Ishikawa (cell line): ENCODE data around the gene TTC38.

Experiments
- CEBPB ChIP-seq: IDR thresholded peaks from 2 replicates; pipeline ENCODE4 v1.6.1; 2012
- CREB1 ChIP-seq: IDR thresholded peaks from 2 replicates; pipeline ENCODE4 v1.6.1; 2012; ENCODE audit warnings: low read depth
- EGR1 ChIP-seq: IDR thresholded peaks from 2 replicates; pipeline ENCODE4 v1.6.1; 2012
- EP300 ChIP-seq: IDR thresholded peaks from 2 replicates; pipeline ENCODE4 v1.6.1; 2012; ENCODE audit warnings: borderline replicate concordance
- FOXM1 ChIP-seq: IDR thresholded peaks from 2 replicates; pipeline ENCODE4 v1.6.1; 2012; ENCODE audit warnings: low read depth, borderline replicate concordance
- NFIC ChIP-seq: IDR thresholded peaks from 2 replicates; pipeline ENCODE4 v1.6.1; 2012
- RAD21 ChIP-seq: IDR thresholded peaks from 2 replicates; pipeline ENCODE4 v1.6.1; 2012; ENCODE audit warnings: low read depth
- REST ChIP-seq: IDR thresholded peaks from 2 replicates; pipeline ENCODE4 v1.6.1; 2012; ENCODE audit warnings: low read depth, mild to moderate bottlenecking
- TAF1 ChIP-seq: IDR thresholded peaks from 2 replicates; pipeline ENCODE4 v1.6.1; 2012; ENCODE audit warnings: low read depth, mild to moderate bottlenecking
- TCF12 ChIP-seq: IDR thresholded peaks from 2 replicates; pipeline ENCODE4 v1.6.1; 2012; ENCODE audit warnings: low read depth
- TEAD4 ChIP-seq: IDR thresholded peaks from 2 replicates; pipeline ENCODE4 v1.6.1; 2012
- YY1 ChIP-seq: IDR thresholded peaks from 2 replicates; pipeline ENCODE4 v1.6.1; 2012; ENCODE audit warnings: low read depth
- ZBTB7A ChIP-seq: IDR thresholded peaks from 2 replicates; pipeline ENCODE4 v1.6.1; 2012; ENCODE audit warnings: low read depth
- TF ChIP-seq, protein P1 (sequence below): IDR thresholded peaks from 2 replicates; pipeline ENCODE4 v1.6.1; 2012
- TF ChIP-seq, protein P2 (sequence below): IDR thresholded peaks from 2 replicates; pipeline ENCODE4 v1.6.1; 2012

TTC38 gene

DNA sequence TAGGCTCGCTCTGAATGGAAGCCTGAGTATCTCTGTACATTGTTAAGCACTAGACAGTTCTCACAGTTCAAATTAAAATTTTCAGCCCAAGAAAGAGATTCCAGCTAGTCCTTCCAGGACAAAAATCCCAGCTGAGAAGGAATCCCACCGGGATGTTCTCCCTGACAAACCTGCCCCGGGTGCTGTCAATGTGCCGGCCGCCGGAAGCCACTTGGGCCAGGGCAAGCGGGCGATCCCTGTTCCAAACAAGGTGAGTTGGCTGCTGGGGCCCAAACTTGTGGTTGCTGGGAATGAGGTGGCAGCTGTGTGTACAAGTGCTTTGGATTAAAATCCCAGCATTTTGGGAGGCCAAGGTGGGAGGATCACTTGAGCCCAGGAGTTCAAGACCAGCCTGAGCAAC, 44.2 kb downstream of the TTC38 start:
- TF ChIP-seq CREB1 (no peak), TEAD4 (no peak), TAF1 (no peak), FOXM1 (no peak), REST (no peak), RAD21 (no peak), YY1 (no peak), EGR1 (no peak), NFIC (no peak), TCF12 (no peak), CEBPB (no peak)
- TF ChIP-seq, protein P1, sequence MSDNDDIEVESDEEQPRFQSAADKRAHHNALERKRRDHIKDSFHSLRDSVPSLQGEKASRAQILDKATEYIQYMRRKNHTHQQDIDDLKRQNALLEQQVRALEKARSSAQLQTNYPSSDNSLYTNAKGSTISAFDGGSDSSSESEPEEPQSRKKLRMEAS = no peak

DNA sequence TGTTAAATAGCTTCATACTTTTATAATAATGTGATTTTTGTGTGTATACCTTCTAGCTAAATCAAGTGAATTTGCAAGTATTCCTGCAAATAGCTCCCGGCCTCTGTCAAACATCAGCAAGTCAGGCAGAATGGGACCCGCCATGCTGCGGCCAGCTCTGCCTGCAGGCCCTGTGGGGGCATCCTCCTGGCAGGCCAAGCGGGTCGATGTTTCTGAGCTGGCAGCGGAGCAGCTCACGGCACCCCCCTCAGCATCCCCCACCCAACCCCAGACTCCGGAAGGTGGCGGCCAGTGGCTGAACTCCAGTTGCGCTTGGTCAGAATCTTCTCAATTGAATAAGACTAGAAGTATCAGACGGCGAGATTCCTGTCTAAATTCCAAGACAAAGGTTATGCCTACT, 48.2 kb downstream of the TTC38 start:
- no peak for TF ChIP-seq EP300

DNA sequence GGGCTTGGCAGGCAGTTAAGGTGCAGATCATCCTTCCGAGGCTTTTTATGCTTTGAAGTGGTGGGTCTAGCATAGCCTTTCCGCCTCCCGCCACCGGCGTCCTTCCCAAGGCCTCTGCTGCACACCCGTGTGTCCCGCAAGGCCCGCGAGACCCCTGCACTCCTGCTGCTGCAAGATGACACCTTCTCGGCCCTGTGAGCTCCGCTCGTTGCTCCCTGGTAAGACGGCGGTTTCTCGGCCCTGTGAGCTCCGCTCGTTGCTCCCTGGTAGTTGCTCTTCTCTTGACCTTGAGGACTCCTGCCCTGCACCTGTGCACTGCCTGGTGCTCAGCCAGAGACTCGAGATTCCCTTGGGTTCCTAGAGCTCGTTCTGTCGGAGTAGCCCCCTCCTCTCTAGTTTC, 49.8 kb downstream of the TTC38 start:
- TF ChIP-seq FOXM1 (no peak), NFIC (no peak), CREB1 (no peak), EP300 (no peak), TCF12 (no peak)
- TF ChIP-seq, protein P1 = no peak

- TF ChIP-seq ZBTB7A (no peak), TAF1 (no peak), EGR1 (no peak), CREB1 (no peak), RAD21 (no peak), YY1 (no peak), FOXM1 (no peak), TCF12 (no peak), EP300 (no peak), TEAD4 (no peak)
- TF ChIP-seq, protein P1 = no peak
- TF ChIP-seq, protein P2, sequence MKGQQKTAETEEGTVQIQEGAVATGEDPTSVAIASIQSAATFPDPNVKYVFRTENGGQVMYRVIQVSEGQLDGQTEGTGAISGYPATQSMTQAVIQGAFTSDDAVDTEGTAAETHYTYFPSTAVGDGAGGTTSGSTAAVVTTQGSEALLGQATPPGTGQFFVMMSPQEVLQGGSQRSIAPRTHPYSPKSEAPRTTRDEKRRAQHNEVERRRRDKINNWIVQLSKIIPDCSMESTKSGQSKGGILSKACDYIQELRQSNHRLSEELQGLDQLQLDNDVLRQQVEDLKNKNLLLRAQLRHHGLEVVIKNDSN = no peak
These were observed 50.8 kb downstream of the TTC38 start for GRCh38 chr22:46318576-46318975.

GRCh38 chr22:46319319-46319718, 51.5 kb downstream of the TTC38 start:
- TF ChIP-seq CEBPB = no peak
- TF ChIP-seq RAD21 = no peak
- no peak for TF ChIP-seq TEAD4
- no peak for TF ChIP-seq TCF12
- TF ChIP-seq, protein P1 = no peak
- no peak for TF ChIP-seq REST
- no peak for TF ChIP-seq YY1
- TF ChIP-seq EGR1 = no peak

GRCh38 chr22:46320166-46320710, 52.4 kb downstream of the TTC38 start:
- TF ChIP-seq TEAD4 (no peak), ZBTB7A (no peak), RAD21 (no peak), TAF1 (no peak)
- TF ChIP-seq, protein P2 = no peak
